K562 (cell line): Measurements from ENCODE around the gene ASGR2. TPM values are rescaled to one million over a fixed set of nuclear protein-coding genes. Genes with fewer than 3 reads are reported as not detected.

Experiments used
- ATAC-seq: fragments of 200-7000 bp; cut with Tn5 transposase; 3 replicates; pipeline ENCODE4 v1.9.1; 2020; ENCODE audit warnings: moderate library complexity
- BruUV-seq: library from RNA; stranded (reverse); fragments of 400-500 nt; replicated peaks from 2 replicates; lab custom pipeline; 2021; lab: Mats Ljungman, UMichigan
- CTCF ChIA-PET: fragments of 300-600 bp; formaldehyde crosslinking; extraction: SDS; loops from one replicate; lab custom pipeline; 2021; ENCODE audit warnings: low intra/inter-chr PET ratio; lab: Yijun Ruan, JAX
- POLR2A ChIA-PET: fragments of 300-600, 350-650 bp; sonication (Branson Sonifier 250); formaldehyde crosslinking; extraction: SDS; loops from one replicate; lab custom pipeline; 2021; ENCODE audit warnings: antibody characterized with exemption, inconsistent platforms; lab: Yijun Ruan, JAX
- DNase-seq, 4 experiments: peaks; one replicate each; pipeline versions ENCODE4 v3.0.0 to v3.0.0-alpha.2; 2011 to 2018; ENCODE audit warnings: low spot score in 3 of 4, mixed read lengths in 3 of 4; ENCODE audit errors: extremely low read depth in 1 of 4
- FAIRE-seq: peaks from 2 replicates; lab custom pipeline; 2011; peaks lifted over from hg19 to GRCh38; lab: Jason Lieb, UNC
- H2AFZ ChIP-seq: 2 replicates; pipeline ENCODE4 v1.6.0; 2011; ENCODE audit warnings: low read depth, low read length, control low read depth, inconsistent platforms
- H3K27ac ChIP-seq: fragments of 200-600 bp; 3 replicates; pipeline ENCODE4 v1.8.0; 2011; ENCODE audit warnings: low read depth, mild to moderate bottlenecking, control low read depth, inconsistent platforms, low read length, moderate library complexity, mixed read lengths; ENCODE audit errors: extremely low read depth
- H3K27me3 ChIP-seq, 2 experiments: fragments of 300-600 bp in 1 of 2; 2 replicates in 1 of 2; 3 replicates in 1 of 2; pipeline versions ENCODE4 v1.6.0 to v1.8.0; 2011; ENCODE audit warnings: inconsistent platforms in 2 of 2, low read length in 2 of 2, mild to moderate bottlenecking in 1 of 2, mixed read lengths in 1 of 2, moderate library complexity in 1 of 2; ENCODE audit not compliant: control insufficient read depth in 2 of 2, insufficient read depth in 2 of 2
- H3K36me3 ChIP-seq: fragments of 300-600 bp; 3 replicates; pipeline ENCODE4 v1.8.0; 2011; ENCODE audit warnings: mild to moderate bottlenecking, low read length, inconsistent platforms; ENCODE audit not compliant: control insufficient read depth, insufficient read depth
- H3K4me1 ChIP-seq, 2 experiments: fragments of 200-600 bp in 1 of 2; replicated peaks in 1 of 2; 2 replicates in 1 of 2; 3 replicates in 1 of 2; pipeline versions ENCODE4 v1.5.1 to v1.8.0; 2011; ENCODE audit warnings: inconsistent platforms in 2 of 2, low read length in 2 of 2, mild to moderate bottlenecking in 1 of 2, mixed read lengths in 1 of 2, moderate library complexity in 1 of 2; ENCODE audit not compliant: control insufficient read depth in 2 of 2, insufficient read depth in 2 of 2
- H3K4me2 ChIP-seq: 2 replicates; pipeline ENCODE4 v1.6.1; 2011; ENCODE audit warnings: low read length, control low read depth, inconsistent platforms, mixed read lengths; ENCODE audit not compliant: insufficient read depth
- H3K4me3 ChIP-seq: fragments of 200-600 bp; sonication (generic), shearing (Covaris generic); 2 replicates; pipeline ENCODE4 v1.5.1; 2016; ENCODE audit warnings: control low read depth, inconsistent platforms
- H3K79me2 ChIP-seq: fragments of 200-600 bp; 3 replicates; pipeline ENCODE4 v1.8.0; 2011; ENCODE audit warnings: low read length, inconsistent platforms; ENCODE audit not compliant: control insufficient read depth, insufficient read depth
- H3K9ac ChIP-seq, 2 experiments: 2 replicates each; pipeline versions ENCODE4 v1.6.0 to v1.6.1; 2011; ENCODE audit warnings: low read depth in 2 of 2, low read length in 2 of 2, control low read depth in 1 of 2, inconsistent platforms in 1 of 2, mild to moderate bottlenecking in 1 of 2, mixed read lengths in 1 of 2; ENCODE audit not compliant: insufficient read depth in 1 of 2
- H3K9me1 ChIP-seq: one replicate; pipeline ENCODE4 v1.6.0; 2011; ENCODE audit warnings: inconsistent platforms, mild to moderate bottlenecking, low read length, moderate library complexity; ENCODE audit not compliant: control insufficient read depth, insufficient read depth
- H3K9me3 ChIP-seq: replicated peaks from 2 replicates; pipeline ENCODE4 v1.5.1; 2011; ENCODE audit warnings: low read depth, low read length, inconsistent platforms; ENCODE audit not compliant: control insufficient read depth, insufficient read depth
- H4K20me1 ChIP-seq: replicated peaks from 2 replicates; pipeline ENCODE4 v1.6.1; 2011; ENCODE audit warnings: low read length, inconsistent platforms, mixed read lengths; ENCODE audit not compliant: control insufficient read depth, insufficient read depth
- BHLHE40 ChIP-seq: IDR thresholded peaks from 2 replicates; pipeline ENCODE4 v1.6.1; 2011; ENCODE audit warnings: low read length, improper control_type of control experiment
- EP300 ChIP-seq: IDR thresholded peaks from 2 replicates; pipeline ENCODE4 v1.6.1; 2012; ENCODE audit warnings: low read length, improper control_type of control experiment
- NFE2 ChIP-seq: IDR thresholded peaks from 2 replicates; pipeline ENCODE4 v1.6.1; 2014; ENCODE audit warnings: antibody characterized with exemption, low read depth
- RHOXF2B ChIP-seq: fragments of 250-450 bp; sonication (Bioruptor Pico); conservative IDR thresholded peaks from 2 replicates; pipeline ENCODE4 v1.5.1; 2021
- ZNF347 ChIP-seq: fragments of 450-650 bp; formaldehyde crosslinking; IDR thresholded peaks from 2 replicates; pipeline ENCODE4 v1.4.0; 2020; ENCODE audit warnings: low read depth, mild to moderate bottlenecking, moderate library complexity
- ZNF384 ChIP-seq: IDR thresholded peaks from 2 replicates; pipeline ENCODE4 v1.6.1; 2012; ENCODE audit warnings: low read depth, low read length, improper control_type of control experiment
- ZNF695 ChIP-seq: fragments of 450-650 bp; formaldehyde crosslinking; IDR thresholded peaks from 2 replicates; pipeline ENCODE4 v1.4.0; 2020; ENCODE audit warnings: mild to moderate bottlenecking, moderate library complexity
- ZSCAN32 ChIP-seq: fragments of 450-650 bp; formaldehyde crosslinking; IDR thresholded peaks from 2 replicates; pipeline ENCODE4 v1.4.0; 2020; ENCODE audit warnings: mild to moderate bottlenecking, moderate library complexity
- WGBS: fragments of 100-300 bp; shearing (Covaris generic); methylation state at CpG from one replicate; pipeline ENCODE4 v1.1.6; 2016; ENCODE audit warnings: low coverage, mixed read lengths; ENCODE audit not compliant: insufficient coverage; ENCODE audit errors: missing lambda C conversion rate; 5-methylcytosine and 5-hydroxymethylcytosine counted together
- in situ Hi-C: fragments of 300-500 bp; cut with MboI; formaldehyde crosslinking; loops from 4 replicates; pipeline ENCODE4 v1.15.0; 2018; ENCODE audit warnings: inconsistent platforms, mixed read lengths
- intact Hi-C: fragments of 100-400 bp; cut with micrococcal nuclease; formaldehyde crosslinking; loops from 2 replicates; pipeline ENCODE4 v1.14.2; 2022
- polyA plus RNA-seq, 8 experiments: library from polyadenylated mRNA; depleted of rRNA in 4 of 8; stranded (reverse) in 5 of 8; unstranded in 3 of 8; fragments of >200 nt; fragmentation: Nextera tagmentation in 2 of 8; fragmentation: Illumina TruSeq in 1 of 8; extraction: Ambion mirVana in 2 of 8; extraction: Trizol in 1 of 8; gene quantifications; 2 replicates each; pipeline versions ENCODE4 v1.2.1 to v1.2.3, GENCODE V29; 2011 to 2014; ENCODE audit warnings: inconsistent platforms in 1 of 8, missing spikeins in 1 of 8
- total RNA-seq, 7 experiments: library from RNA; depleted of rRNA in 6 of 7; stranded (reverse); fragments of >200 nt in 6 of 7; fragmentation: Illumina TruSeq in 2 of 7; extraction: Trizol in 2 of 7; gene quantifications; 2 replicates each; pipeline versions ENCODE4 v1.2.1 to v1.2.3, GENCODE V29; 2011 to 2021; ENCODE audit warnings: low replicate concordance in 1 of 7
- TF ChIP-seq, protein P1 (sequence below): IDR thresholded peaks from 2 replicates; pipeline ENCODE4 v1.6.1; 2016; ENCODE audit warnings: missing genetic modification characterization, missing compliant biosample characterization
- TF ChIP-seq, protein P2 (sequence below), 3 experiments: IDR thresholded peaks in 2 of 3; conservative IDR thresholded peaks in 1 of 3; 2 replicates each; pipeline ENCODE4 v1.5.1; 2011 to 2012; ENCODE audit warnings: low read length in 3 of 3, mild to moderate bottlenecking in 3 of 3, control low read depth in 2 of 3, improper control_type of control experiment in 1 of 3, inconsistent platforms in 1 of 3, low read depth in 1 of 3, mixed read lengths in 1 of 3, moderate library complexity in 1 of 3; ENCODE audit not compliant: insufficient read depth in 2 of 3
- TF ChIP-seq, protein P3 (sequence below): fragments of 250-450 bp; sonication (Bioruptor Pico); IDR thresholded peaks from 2 replicates; pipeline ENCODE4 v1.4.0; 2020; ENCODE audit warnings: mild to moderate bottlenecking, moderate library complexity, borderline replicate concordance

The ASGR2 gene
- total and polyA plus RNA-seq, 9 of the 15 experiments (the other 6 are each of a cell fraction or from before 2014, with no cell fraction given): not detected

DNA sequence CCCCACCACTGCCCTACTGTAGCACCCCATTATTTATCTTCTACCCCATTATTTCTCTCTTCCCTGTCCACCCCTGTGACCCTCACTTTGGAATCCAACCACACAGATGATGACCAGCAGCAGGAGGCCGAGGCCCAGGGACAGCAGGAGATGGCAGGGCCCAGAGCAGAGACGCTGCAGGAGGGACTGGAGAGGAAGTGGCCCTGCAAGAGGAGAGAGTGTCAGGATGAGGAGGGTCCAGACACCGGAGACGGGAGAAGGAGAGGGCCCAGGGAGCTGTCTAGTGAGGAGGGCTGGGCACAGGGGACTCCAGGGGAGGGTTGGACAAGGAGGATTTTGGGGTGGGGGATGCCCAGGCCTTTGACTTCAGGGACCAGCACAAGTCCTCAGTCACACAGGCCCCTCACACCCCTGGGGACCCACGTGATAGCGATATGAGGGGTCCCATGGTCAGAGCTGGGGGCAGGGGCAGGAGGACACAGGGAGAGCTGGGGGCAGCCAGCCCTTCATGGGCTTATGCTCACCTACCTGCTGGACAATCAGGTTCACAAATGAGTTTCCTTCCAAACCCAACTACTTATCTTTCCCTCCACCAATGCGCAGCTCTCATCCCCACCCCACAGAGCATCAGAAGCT lies 36.6 kb downstream of the ASGR2 start:
- FAIRE-seq (no peak), DNase-seq (no peak), ATAC-seq (no peak)
- H3K4me2 ChIP-seq: no peak overlapping the region
- no peaks in the 10 kb centered on the region; a peak in 1 of 5 replicates for H3K4me1 ChIP-seq
- H3K79me2 ChIP-seq: no peaks in the 10 kb centered on the region
- intact Hi-C loops: no loop called here
- TF ChIP-seq, protein P1, sequence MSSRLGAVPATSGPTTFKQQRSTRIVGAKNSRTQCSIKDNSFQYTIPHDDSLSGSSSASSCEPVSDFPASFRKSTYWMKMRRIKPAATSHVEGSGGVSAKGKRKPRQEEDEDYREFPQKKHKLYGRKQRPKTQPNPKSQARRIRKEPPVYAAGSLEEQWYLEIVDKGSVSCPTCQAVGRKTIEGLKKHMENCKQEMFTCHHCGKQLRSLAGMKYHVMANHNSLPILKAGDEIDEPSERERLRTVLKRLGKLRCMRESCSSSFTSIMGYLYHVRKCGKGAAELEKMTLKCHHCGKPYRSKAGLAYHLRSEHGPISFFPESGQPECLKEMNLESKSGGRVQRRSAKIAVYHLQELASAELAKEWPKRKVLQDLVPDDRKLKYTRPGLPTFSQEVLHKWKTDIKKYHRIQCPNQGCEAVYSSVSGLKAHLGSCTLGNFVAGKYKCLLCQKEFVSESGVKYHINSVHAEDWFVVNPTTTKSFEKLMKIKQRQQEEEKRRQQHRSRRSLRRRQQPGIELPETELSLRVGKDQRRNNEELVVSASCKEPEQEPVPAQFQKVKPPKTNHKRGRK (tag): no peak
- no peak for TF ChIP-seq NFE2
- no peak for TF ChIP-seq ZSCAN32 (CRISPR knock-in tag)
- TF ChIP-seq ZNF695: no peak
- TF ChIP-seq, protein P2, sequence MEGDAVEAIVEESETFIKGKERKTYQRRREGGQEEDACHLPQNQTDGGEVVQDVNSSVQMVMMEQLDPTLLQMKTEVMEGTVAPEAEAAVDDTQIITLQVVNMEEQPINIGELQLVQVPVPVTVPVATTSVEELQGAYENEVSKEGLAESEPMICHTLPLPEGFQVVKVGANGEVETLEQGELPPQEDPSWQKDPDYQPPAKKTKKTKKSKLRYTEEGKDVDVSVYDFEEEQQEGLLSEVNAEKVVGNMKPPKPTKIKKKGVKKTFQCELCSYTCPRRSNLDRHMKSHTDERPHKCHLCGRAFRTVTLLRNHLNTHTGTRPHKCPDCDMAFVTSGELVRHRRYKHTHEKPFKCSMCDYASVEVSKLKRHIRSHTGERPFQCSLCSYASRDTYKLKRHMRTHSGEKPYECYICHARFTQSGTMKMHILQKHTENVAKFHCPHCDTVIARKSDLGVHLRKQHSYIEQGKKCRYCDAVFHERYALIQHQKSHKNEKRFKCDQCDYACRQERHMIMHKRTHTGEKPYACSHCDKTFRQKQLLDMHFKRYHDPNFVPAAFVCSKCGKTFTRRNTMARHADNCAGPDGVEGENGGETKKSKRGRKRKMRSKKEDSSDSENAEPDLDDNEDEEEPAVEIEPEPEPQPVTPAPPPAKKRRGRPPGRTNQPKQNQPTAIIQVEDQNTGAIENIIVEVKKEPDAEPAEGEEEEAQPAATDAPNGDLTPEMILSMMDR (IDR thresholded peaks at IDR 0.05 in 2 of 3, conservative IDR thresholded peaks at IDR 0.05 in 1 of 3; ENCODE audit: insufficient read depth in 2 of 3, low read depth in 1 of 3, low read length in 3 of 3): no peak
- TF ChIP-seq BHLHE40: no peak
- no peak for TF ChIP-seq RHOXF2B
- TF ChIP-seq, protein P3, sequence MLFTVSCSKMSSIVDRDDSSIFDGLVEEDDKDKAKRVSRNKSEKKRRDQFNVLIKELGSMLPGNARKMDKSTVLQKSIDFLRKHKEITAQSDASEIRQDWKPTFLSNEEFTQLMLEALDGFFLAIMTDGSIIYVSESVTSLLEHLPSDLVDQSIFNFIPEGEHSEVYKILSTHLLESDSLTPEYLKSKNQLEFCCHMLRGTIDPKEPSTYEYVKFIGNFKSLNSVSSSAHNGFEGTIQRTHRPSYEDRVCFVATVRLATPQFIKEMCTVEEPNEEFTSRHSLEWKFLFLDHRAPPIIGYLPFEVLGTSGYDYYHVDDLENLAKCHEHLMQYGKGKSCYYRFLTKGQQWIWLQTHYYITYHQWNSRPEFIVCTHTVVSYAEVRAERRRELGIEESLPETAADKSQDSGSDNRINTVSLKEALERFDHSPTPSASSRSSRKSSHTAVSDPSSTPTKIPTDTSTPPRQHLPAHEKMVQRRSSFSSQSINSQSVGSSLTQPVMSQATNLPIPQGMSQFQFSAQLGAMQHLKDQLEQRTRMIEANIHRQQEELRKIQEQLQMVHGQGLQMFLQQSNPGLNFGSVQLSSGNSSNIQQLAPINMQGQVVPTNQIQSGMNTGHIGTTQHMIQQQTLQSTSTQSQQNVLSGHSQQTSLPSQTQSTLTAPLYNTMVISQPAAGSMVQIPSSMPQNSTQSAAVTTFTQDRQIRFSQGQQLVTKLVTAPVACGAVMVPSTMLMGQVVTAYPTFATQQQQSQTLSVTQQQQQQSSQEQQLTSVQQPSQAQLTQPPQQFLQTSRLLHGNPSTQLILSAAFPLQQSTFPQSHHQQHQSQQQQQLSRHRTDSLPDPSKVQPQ (CRISPR knock-in tag): no peak
- no peak for TF ChIP-seq EP300
- TF ChIP-seq ZNF384: no peak
- TF ChIP-seq ZNF347 (CRISPR knock-in tag): no peak
- no peak overlapping the region for H2AFZ ChIP-seq
- 0% methylated on average over 6 of the region's 7 CpGs for WGBS
- no peaks in the 10 kb centered on the region for H3K36me3 ChIP-seq
- no TSS peak for BruUV-seq
- ChIA-PET CTCF (no interaction called here), POLR2A (interaction anchor here (0.7 kb wide), 1 partner anchor 625 kb away, joined by 3 read pairs; no protein-coding TSS in a partner anchor)
- H3K27ac ChIP-seq: no peak overlapping the region
- in situ Hi-C loops: no loop called here
- H4K20me1 ChIP-seq: no peaks in the 10 kb centered on the region
- no peaks in the 10 kb centered on the region for H3K9me1 ChIP-seq
- H3K27me3 ChIP-seq: peaks cover 3 to 36% of the 10 kb centered on the region in 2 experiments; a peak in 3 of 5 replicates
- H3K9ac ChIP-seq: no peak overlapping the region
- H3K4me3 ChIP-seq: no peak overlapping the region
- no peaks in the 10 kb centered on the region for H3K9me3 ChIP-seq
